Transverse colon (tissue), 4 donors: ENCODE data around the gene IQCM.

Experiments used
- CTCF ChIP-seq, 5 experiments: fragments of 200-600 bp in 3 of 5; fragments of 450-650 bp in 2 of 5; sonication (generic) in 3 of 5; IDR thresholded peaks; 1 replicate in 2 of 5; 2 replicates in 3 of 5; pipeline ENCODE4 v1.5.1; 2016 to 2017; ENCODE audit warnings: antibody characterized with exemption in 5 of 5, inconsistent platforms in 3 of 5, mild to moderate bottlenecking in 2 of 5, moderate library complexity in 1 of 5
- EP300 ChIP-seq: sonication (generic); formaldehyde crosslinking; IDR thresholded peaks from one replicate; pipeline ENCODE4 v1.6.1; 2017; ENCODE audit warnings: antibody characterized with exemption, low read depth
- POLR2A ChIP-seq: fragments of 450-650 bp; IDR thresholded peaks from one replicate; pipeline ENCODE4 v1.6.1; 2016; ENCODE audit warnings: antibody characterized with exemption, mild to moderate bottlenecking, moderate library complexity
- POLR2AphosphoS5 ChIP-seq, 3 donors: sonication (generic); formaldehyde crosslinking; IDR thresholded peaks; one replicate each; pipeline ENCODE4 v1.6.1; 2016; ENCODE audit warnings: antibody characterized with exemption in 3 of 3

GRCh38 chr4:149706942-149707341 is 108.7 kb downstream of the IQCM start:
- no peak for TF ChIP-seq POLR2AphosphoS5 (IDR thresholded peaks at IDR 0.05)
- no peak for TF ChIP-seq POLR2A
- no peak for TF ChIP-seq CTCF (IDR thresholded peaks at IDR 0.05)
- TF ChIP-seq EP300: no peak
